Measurements from ENCODE around the gene ANKRD23.

- no peak for TF ChIP-seq EP300 (IDR thresholded peaks at IDR 0.05)
- TF ChIP-seq CTCF (IDR thresholded peaks at IDR 0.05) = no peak
- TF ChIP-seq POLR2AphosphoS5 (IDR thresholded peaks at IDR 0.05) = no peak
Measured at GRCh38 chr2:96846825-96847224, 3.0 kb upstream of the ANKRD23 start.

Measured in sigmoid colon (tissue), 4 donors.